C4-2B (cell line): ENCODE measurements around the gene IL10.

Experiments
- ZFX ChIP-seq: fragments of 450-650 bp; IDR thresholded peaks from 2 replicates; pipeline ENCODE4 v1.6.1; 2017
- TF ChIP-seq, protein P1 (sequence below): fragments of 450-650 bp; conservative IDR thresholded peaks from 2 replicates; pipeline ENCODE4 v1.5.1; 2017; ENCODE audit warnings: mild to moderate bottlenecking

DNA sequence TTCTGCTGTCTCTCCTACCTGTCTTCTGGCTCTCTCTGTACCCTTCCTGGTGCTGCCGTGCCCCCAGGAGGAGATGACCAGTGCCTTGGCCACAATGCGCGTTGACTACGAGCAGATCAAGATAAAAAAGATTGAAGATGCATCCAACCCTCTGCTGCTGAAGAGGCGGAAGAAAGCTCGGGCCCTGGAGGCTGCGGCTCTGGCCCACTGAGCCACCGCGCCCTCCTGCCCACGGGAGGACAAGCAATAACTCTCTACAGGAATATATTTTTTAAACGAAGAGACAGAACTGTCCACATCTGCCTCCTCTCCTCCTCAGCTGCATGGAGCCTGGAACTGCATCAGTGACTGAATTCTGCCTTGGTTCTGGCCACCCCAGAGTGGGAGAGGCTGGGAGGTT, 39.8 kb downstream of the IL10 start:
- TF ChIP-seq, protein P1, sequence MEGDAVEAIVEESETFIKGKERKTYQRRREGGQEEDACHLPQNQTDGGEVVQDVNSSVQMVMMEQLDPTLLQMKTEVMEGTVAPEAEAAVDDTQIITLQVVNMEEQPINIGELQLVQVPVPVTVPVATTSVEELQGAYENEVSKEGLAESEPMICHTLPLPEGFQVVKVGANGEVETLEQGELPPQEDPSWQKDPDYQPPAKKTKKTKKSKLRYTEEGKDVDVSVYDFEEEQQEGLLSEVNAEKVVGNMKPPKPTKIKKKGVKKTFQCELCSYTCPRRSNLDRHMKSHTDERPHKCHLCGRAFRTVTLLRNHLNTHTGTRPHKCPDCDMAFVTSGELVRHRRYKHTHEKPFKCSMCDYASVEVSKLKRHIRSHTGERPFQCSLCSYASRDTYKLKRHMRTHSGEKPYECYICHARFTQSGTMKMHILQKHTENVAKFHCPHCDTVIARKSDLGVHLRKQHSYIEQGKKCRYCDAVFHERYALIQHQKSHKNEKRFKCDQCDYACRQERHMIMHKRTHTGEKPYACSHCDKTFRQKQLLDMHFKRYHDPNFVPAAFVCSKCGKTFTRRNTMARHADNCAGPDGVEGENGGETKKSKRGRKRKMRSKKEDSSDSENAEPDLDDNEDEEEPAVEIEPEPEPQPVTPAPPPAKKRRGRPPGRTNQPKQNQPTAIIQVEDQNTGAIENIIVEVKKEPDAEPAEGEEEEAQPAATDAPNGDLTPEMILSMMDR = no peak
- TF ChIP-seq ZFX = no peak
